T follicular helper cell (primary cell): ENCODE results near the gene EXOC3.

Source experiments
- DNase-seq: peaks from one replicate; pipeline ENCODE4 v3.0.0-alpha.2; 2020; ENCODE audit warnings: low read depth

EXOC3 gene

GRCh38 chr5:425714-426113 is 17.3 kb upstream of the EXOC3 start:
- DNase-seq = no peak

GRCh38 chr5:426392-426976 is 16.5 kb upstream of the EXOC3 start:
- DNase-seq = no peak

- no peak for DNase-seq
Observed at GRCh38 chr5:427415-428087, 15.4 kb upstream of the EXOC3 start.

- no peak for DNase-seq
Observed at GRCh38 chr5:428219-428618, 14.8 kb upstream of the EXOC3 start.

- DNase-seq = no peak
Observed at GRCh38 chr5:428754-429452, 14.1 kb upstream of the EXOC3 start.

GRCh38 chr5:429453-430188 is 13.4 kb upstream of the EXOC3 start:
- no peak for DNase-seq

- DNase-seq = no peak
Observed at GRCh38 chr5:430214-430925, 12.6 kb upstream of the EXOC3 start.

- no peak for DNase-seq
Observed at GRCh38 chr5:431001-431710, 11.8 kb upstream of the EXOC3 start.

GRCh38 chr5:431711-432050 is 11.3 kb upstream of the EXOC3 start:
- DNase-seq = no peak

- no peak for DNase-seq
Observed at GRCh38 chr5:432201-432927, 10.6 kb upstream of the EXOC3 start.

GRCh38 chr5:432928-433791 is 9.8 kb upstream of the EXOC3 start:
- no peak for DNase-seq

- DNase-seq = no peak
Observed at GRCh38 chr5:433836-434235, 9.1 kb upstream of the EXOC3 start.

- no peak for DNase-seq
Observed at GRCh38 chr5:434443-435146, 8.4 kb upstream of the EXOC3 start.

- DNase-seq = no peak
Observed at GRCh38 chr5:435156-435790, 7.7 kb upstream of the EXOC3 start.

GRCh38 chr5:435961-436640 is 6.9 kb upstream of the EXOC3 start:
- no peak for DNase-seq

- no peak for DNase-seq
Observed at GRCh38 chr5:436641-436975, 6.4 kb upstream of the EXOC3 start.

- DNase-seq = no peak
Observed at GRCh38 chr5:437281-437771, 5.7 kb upstream of the EXOC3 start.

GRCh38 chr5:438481-438981 is 4.4 kb upstream of the EXOC3 start:
- DNase-seq = no peak
